Measurements from ENCODE around the gene SCUBE1.
"Not testable (repeated sequence)": the region's sequence is repeated elsewhere in the genome, so short reads cannot be mapped to it uniquely, and the experiment has no call there.

Gene SCUBE1

GRCh38 chr22:43299736-43300135 lies 43.4 kb downstream of the SCUBE1 start:
- DNase-seq: no peak

DNA sequence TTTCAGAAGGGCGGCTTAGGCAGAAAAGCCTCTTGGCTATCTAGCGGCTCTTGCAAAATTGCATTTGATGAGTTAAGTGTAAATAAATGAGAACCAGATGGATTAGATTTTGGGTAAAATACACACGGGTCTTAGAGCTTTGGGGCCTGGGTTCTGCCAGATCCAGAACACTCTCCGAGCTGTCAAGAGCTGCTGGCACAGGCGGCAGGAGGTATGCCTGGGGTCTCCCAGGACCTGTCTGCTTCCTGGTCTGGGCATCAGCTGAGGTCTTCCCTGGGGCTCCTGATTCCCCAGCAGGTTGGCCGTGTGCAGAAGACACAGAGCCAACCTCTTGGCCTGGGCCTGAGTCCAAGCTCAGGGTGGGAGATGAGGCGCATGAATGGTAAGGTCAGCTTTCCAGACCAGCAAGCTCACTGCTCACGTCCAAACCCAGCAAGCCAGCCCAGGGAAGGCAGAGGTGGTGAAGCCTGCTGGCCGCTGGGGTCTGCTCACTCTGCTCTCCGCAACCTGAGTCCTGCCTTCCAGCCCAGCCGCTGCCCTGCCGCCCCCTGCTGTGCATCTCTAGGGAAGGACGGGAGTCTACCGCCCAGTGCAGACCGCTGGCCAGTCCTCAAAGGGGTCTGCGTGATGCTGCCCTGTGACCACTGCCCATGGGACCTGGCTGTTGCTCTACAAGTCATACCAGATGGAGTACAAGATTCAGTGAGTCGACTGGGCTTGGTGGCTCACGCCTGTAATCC lies 44.9 kb downstream of the SCUBE1 start:
- DNase-seq: no peak

DNA sequence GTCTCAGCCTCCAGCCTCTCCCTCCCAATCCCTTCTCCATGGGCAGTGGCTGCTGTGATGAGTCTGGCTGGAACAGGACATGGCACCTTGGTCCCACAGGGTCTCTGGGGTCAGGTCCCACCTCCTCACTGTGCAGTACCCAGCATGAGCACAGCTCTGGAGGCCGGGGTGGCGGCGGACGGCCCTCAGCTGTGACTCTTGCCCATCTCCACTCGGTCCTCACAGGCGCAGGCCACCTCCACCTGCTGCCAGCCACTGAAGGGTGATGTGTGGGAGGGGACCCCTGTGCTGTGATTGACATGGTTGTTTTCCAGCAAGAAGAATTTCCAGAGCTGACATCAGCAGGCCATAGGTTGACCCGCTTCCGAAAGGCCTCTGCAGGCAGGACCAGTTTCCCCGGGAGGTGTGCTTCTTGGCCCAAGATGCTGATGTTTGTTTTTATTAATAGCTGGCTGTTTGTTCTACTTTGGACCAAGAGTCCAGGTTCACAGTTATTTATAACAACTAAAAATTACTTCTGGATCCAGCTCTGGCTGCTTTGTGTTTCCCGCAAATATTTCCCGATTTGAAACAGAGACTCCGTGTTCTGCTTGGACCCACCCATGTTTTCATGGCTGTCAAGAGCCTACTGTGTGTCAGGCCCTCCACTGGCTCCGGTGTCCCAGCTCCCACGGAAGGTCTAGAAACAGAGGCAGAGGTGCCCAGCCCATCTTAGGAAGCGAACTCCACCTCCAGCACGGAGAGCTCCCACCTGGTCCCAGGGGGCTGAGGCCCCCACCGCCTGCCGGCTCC lies 45.7 kb downstream of the SCUBE1 start:
- no peak for DNase-seq

DNA sequence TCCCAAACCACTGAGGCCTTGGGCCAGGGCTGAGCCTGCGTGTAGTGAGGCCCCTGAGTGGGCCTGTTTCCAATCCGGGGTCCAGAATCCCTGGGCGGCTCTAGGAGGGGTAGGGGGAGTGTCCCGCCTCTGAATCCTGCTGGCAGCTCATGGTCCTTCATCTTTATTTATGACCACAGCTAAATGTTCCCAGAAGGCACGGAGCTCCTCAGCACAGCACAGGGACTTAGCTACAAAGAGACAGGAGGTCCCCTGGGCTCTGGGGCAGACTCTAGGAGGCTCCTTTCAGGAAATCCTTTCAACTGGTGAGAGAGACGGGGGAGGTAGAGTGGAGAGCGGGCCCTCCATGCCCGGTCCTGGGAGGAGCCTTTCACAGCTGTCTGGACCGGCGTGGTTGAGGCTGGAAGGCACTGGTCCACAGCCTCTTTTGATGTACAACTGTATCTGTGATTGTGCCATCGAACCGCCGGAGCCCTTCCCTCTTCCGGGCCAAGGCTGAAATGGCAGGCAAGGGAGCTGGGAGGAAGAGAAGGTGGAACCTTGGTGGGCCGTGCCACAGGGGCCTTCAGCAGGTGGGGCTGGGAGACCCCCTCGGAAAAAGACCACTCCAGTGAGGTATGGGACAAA lies 46.8 kb downstream of the SCUBE1 start:
- no peak for DNase-seq

DNA sequence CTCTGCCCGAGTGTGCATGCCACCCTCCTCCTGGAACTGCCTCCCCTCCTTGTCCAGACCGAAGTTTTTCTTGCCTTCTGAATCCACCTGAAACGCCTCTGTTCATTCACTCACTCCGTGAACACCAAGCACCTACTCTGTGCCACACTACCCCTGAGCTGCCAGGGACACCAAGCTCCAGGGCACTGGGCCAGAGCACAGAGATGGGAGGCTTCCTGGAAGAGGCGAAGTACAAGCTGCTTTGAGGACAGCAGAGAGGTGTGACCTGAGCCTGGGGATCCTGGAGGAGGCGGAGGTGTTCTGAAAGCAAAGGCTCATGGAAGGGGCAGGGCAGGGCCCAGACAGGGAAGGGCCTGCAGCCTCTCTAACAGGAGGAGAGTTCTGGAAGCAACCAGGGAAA lies 47.5 kb downstream of the SCUBE1 start:
- DNase-seq: no peak

DNA sequence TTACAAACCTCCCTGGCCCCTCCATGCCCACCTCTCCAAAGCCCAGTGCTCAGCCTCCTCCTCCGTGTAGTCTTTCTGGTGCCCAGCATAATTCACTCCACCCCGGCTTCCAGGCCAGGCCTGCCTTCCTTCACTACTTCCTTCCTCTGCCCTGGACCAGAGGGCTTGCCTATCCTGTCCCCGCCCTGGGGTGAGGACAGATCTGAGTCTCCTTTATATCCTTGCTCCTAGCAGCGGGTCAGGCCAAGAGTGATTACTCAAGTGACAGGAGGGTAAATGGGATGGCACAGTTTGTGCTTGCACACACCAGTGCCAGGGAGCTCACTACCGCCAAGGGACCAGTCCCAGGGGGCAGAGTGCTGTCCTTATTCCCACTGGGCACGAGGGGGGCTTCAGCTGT lies 48.0 kb downstream of the SCUBE1 start:
- no peak for DNase-seq

GRCh38 chr22:43293655-43294392 lies 49.3 kb downstream of the SCUBE1 start:
- DNase-seq: no peak

DNA sequence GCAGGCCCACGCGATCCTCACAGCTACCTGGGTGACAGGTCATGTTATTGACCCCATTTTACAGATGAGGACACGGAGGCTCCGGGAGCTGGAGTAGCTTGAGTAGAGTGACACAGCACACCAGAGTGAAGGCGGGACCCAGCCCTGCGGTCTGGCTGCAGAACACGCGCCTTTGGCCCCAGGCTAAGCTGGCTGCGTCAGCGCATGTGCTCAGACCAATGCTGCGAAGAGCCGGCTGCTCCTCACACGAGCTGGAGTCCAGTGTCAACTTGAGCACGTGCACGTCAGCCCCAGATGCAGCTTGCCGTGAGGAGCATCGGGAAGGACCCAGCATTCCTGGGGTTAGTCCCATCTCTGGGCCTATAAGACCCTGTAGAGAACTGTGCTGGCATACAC lies 49.9 kb downstream of the SCUBE1 start:
- DNase-seq: no peak

DNA sequence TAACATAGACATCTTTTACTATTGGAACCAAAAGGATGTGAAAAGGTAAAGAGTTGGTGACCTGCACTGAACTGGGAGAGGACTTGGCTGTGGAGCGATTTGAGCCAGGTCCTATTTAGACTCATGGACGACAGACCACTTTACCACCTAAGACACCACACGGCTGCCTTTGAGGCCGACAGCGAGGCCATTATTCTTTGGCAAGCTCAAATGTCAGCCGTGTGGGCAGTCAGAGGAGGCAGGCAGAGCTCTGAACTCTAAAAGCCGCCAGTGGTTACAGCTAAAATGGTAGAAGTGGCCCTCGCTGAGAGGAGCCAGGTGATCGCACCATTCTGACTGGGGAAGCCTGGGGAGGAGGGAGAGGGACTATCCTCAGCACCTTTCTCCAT lies 50.5 kb downstream of the SCUBE1 start:
- DNase-seq: no peak

- DNase-seq: no peak
Observed at GRCh38 chr22:43291381-43291780, 51.8 kb downstream of the SCUBE1 start.

GRCh38 chr22:43289976-43290721 lies 53.0 kb downstream of the SCUBE1 start:
- no peak for DNase-seq

DNA sequence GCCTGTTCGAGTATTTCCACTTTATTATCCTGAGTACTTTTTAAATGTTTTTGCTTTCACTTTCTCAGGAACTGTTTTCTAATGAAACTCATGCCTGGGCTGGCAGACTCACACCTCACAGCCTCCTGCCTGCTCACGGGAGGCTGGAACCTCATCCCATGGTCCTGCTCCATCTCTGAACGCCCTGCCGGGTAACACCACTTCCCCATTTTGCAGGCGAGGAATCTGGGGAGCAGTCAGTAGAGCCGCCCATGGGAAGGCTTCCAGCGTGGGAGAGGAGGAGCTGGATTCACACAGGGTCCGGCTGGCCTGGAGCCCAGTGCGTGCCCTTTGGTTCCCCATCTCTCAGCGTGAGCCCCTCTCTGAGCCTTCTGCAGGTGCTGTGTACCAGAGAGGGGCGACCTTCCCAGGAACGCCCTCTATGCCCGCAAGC lies 53.6 kb downstream of the SCUBE1 start:
- DNase-seq: no peak

GRCh38 chr22:43288807-43289420 lies 54.3 kb downstream of the SCUBE1 start:
- no peak for DNase-seq

- no peak for DNase-seq
Observed at GRCh38 chr22:43288378-43288777, 54.8 kb downstream of the SCUBE1 start.

DNA sequence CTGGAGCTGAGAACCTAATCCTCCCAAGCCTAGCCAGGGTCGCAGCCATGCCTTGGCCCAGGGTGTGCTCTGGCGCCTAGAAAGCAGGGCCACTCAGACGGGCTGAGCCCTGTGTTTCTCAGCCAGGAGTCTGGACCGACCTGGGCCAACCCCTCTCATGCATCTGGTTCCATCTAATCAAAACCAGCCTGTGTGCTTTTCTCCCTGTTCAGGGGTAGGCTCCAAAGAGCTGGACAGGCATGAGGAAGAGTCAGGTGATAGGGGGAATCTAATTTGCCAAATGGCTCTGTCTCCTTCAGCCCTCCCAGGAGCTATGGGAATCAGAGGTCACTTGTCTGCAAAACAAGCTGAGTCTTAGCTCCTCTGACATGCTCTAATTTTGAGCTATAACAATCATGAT lies 55.7 kb downstream of the SCUBE1 start:
- no peak for DNase-seq

DNA sequence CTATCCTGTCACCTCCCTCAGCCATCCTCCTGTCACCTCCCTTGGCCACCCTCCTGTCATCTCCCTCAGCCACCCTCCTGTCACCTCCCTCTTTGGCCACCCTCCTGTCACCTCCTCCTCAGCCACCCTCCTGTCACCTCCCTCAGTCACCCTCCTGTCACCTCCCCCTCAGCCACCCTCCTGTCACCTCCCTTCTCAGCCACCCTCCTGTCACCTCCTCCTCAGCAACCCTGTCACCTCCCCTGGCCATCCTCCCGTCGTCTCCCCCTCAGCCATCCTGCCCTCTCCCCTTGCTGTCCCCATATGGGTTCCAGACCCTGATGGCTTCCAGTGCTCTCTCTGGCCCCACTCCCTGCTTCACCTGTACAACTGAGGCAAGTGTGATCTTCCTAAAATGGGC lies 61.8 kb downstream of the SCUBE1 start:
- no peak for DNase-seq

- DNase-seq: not testable (repeated sequence)
Observed at GRCh38 chr22:43280523-43280886, 62.7 kb downstream of the SCUBE1 start.

DNA sequence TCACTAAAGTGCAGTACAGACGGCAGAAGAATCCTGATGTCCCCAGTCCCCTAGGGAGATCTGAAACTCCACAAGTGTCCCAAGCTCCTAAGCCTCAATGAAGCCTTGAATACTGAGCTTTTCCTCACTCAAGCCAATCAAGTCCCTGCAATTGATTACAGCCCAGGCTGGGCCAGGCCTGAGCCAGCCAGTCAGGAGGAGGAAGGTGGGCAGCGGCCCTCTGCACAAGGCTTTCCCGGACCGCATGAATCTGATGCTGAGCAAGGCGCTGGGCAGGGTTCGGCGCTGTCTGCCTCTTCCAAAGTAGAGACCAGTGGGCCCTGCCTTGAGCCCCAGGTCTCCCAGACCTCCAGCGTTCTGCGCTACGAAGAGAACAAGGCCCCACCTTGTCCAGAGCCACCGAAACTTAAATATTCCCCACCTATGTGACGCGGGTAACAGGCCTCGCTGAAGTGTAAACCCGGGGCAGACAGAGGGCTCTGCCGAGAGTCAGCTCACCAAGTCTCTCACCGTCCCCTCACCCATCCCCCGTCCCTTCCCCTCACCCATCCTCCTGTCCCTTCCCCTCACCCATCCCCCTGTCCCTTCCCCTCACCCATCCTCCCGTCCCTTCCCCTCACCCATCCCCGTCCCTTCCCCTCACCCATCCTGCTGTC lies 63.2 kb downstream of the SCUBE1 start:
- DNase-seq: no peak

GRCh38 chr22:43277987-43278601 lies 65.1 kb downstream of the SCUBE1 start:
- DNase-seq: no peak

DNA sequence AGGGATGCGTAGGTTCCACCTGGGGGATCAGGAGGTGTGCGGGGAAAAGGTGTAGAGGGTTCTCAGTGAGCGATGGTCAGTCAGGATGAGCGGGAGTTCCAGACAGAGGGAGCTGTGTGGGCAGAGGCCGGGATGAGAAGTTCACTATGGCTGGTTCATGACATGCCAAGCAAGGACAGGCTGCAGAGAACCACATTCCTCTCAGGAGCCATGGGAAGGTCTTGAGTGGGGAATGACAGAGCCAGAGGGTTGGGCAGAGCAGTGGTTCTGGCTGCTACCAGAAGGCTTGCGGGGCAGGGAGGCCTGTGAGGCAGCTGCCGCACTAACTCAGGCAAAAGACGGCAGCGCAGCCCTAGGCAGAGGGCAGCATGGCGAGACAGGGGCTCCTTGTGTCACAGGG lies 66.1 kb downstream of the SCUBE1 start:
- DNase-seq: no peak

DNA sequence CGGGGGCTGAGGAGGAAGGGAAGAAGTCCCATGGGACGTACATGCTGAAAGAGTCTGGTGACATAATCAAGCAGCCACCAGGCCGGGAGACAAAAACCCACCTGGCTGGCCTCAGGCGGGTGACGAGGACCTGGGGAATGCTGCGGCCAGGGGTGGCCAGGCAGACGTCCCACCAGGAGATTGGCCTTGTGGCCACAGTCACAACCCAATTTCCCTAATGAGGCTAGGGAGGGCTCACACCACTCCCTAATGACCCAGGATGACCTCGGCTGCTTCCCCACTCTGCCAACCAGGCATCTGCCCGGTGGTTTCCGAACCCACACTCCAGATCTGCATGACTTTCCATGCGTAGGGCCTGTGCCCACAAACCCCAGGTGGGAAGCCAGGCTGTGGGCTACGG lies 66.9 kb downstream of the SCUBE1 start:
- no peak for DNase-seq

Measured in activated gamma-delta T cell treated with Interleukin-2 at 50 U/mL for 16 hours (primary cell).